ENCODE results near the gene ARL2BP.
"Not testable (repeated sequence)": the region's sequence is repeated elsewhere in the genome, so short reads cannot be mapped to it uniquely, and the experiment has no call there.

The ARL2BP gene

DNA sequence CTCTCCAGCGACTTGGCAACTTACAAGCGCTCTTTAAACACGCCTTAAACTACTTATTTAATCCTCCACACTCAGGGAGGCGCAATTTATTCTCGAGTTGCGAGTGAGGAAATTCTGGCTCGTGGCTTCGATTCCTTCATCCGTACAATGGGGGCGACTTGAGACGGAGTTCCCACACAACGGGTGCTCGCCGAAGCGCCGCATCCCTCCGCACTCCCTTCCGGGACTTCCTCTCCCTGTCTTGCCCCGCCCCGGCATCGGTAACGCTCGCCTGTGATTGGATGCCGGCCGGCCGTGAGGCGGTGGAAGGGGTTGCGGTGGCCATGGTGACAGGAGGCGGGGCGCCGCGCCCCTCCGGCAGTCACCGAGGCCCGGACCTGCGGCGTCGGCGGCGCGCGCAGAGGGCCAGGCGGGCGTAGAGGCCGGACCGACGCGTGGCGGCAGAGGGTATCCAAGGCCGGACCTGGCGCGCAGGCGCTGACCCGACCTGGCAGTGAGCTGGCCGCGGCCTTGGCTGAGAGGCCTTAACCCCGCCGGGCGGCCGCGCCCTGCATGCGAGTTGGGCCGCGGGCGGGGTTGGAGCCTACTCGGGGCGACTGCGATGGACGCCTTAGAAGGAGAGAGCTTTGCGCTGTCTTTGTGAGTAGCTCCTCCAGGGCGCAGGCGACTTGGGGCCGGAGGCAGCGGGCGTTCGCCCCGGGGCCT lies at the start of gene ARL2BP:
ARL2BP (plus strand) TSS at position 493 of the 705 bp plus-strand sequence; CDS start at position 602, 109 bp downstream.
- peak; percentile 95 for DNase-seq (ENCODE audit: low read depth)

DNA sequence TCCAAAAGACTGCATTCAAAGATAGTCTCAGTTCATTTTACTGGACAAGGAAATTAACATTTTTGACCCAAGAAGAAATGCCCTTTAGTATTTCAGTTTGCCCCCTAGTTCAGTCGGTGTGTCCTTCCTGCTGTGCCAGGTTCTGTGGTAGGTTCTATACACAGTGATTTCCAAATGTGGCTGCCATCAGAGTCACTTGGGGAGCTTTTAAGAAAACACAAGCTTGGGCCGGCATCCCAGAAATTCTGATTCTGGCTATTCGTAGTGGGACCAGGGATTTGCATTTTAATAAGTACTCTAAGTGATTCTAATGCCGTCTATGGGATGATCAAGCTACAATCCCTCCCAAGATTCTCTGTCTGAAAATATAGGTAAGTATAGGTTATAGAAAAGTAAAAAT lies 48.8 kb upstream of the ARL2BP start:
- DNase-seq (ENCODE audit: low read depth) = no peak

GRCh38 chr16:57196753-57197152 lies 48.3 kb upstream of the ARL2BP start:
- DNase-seq (ENCODE audit: low read depth) = no peak

- not testable (repeated sequence) for DNase-seq (ENCODE audit: low read depth)
Measured at GRCh38 chr16:57200321-57200720, 44.7 kb upstream of the ARL2BP start.

DNA sequence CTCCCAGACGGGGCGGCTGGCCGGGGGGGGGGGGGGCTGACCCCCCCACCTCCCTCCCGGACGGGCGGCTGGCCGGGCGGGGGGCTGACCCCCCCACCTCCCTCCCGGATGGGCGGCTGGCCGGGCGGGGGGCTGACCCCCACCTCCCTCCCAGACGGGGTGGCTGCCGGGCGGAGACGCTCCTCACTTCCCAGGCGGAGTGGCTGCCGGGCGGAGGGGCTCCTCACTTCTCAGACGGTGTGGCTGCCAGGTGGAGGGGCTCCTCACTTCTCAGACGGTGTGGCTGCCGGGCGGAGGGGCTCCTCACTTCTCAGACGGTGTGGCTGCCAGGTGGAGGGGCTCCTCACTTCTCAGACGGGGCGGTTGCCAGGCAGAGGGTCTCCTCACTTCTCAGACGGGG lies 44.1 kb upstream of the ARL2BP start:
- DNase-seq (ENCODE audit: low read depth) = not testable (repeated sequence)

- DNase-seq (ENCODE audit: low read depth) = no peak
Measured at GRCh38 chr16:57202095-57202886, 42.8 kb upstream of the ARL2BP start.

DNA sequence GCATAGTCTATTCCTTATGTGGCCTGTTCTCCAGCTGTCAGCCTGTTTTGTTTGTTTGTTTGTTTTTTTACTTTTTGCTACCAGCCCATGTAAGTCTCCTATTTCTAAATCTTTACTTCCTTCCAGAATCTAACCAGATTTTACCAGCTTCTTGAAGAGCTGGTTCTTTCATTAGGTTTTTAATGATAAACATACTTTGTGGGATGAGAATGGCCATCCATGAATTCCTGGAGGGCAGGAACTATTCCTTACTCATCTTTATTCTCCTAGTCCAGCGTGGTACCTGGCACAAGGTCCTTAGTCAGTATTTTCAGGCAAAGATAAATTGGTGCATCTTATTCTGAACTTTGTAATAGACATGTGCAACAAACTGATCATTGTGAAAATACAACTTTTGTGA lies 41.6 kb upstream of the ARL2BP start:
- no peak for DNase-seq (ENCODE audit: low read depth)

DNA sequence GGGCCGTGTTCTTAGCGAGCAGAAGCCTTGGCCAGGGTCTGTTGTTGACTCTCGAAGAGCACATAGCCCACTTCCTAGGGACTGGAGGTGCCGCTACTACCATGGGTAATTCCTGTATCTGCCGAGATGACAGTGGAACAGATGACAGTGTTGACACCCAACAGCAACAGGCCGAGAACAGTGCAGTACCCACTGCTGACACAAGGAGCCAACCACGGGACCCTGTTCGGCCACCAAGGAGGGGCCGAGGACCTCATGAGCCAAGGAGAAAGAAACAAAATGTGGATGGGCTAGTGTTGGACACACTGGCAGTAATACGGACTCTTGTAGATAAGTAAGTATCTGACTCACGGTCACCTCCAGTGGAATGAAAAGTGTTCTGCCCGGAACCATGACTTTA lies 40.4 kb upstream of the ARL2BP start:
- no peak for DNase-seq (ENCODE audit: low read depth)

DNA sequence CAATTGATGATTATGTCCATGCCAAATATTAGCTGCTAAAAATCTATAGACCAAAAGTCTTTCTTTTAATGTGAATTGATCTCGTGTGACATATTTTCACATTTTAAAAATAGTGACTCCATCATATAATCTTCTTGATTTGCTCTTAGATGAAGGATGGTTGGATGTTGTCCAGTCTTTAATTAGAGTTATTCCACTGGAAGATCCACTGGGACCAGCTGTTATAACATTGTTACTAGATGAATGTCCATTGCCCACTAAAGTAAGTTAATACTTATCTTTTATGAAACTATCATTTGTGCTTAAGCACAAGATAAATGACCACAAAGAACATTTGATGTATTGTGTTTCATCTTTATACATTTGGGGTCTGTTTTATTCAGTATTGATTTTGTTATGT lies 36.1 kb upstream of the ARL2BP start:
- no peak for DNase-seq (ENCODE audit: low read depth)

- no peak for DNase-seq (ENCODE audit: low read depth)
Measured at GRCh38 chr16:57209780-57210179, 35.3 kb upstream of the ARL2BP start.

- DNase-seq (ENCODE audit: low read depth) = no peak
Measured at GRCh38 chr16:57213462-57213861, 31.6 kb upstream of the ARL2BP start.

DNA sequence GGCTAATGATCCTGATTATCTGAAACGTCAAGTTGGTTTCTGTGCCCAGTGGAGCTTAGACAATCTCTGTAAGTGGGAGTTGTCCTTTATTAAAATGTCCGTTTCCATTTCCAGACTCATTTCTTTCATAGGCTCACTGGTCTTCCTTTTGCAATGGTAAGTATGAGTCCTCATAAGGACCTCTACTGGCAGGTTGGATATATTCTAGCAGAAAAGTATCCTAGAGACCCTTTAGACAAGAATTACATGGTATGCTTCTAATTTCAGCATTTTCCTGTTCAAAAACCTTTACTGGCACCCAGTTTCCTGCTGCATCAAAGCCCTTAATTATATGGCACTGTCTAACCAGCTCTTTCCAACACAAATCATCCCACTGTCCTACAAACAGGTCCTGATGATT lies 28.1 kb upstream of the ARL2BP start:
- no peak for DNase-seq (ENCODE audit: low read depth)

- no peak for DNase-seq (ENCODE audit: low read depth)
Measured at GRCh38 chr16:57223057-57223456, 22.0 kb upstream of the ARL2BP start.

- no peak for DNase-seq (ENCODE audit: low read depth)
Measured at GRCh38 chr16:57224651-57225335, 20.3 kb upstream of the ARL2BP start.

DNA sequence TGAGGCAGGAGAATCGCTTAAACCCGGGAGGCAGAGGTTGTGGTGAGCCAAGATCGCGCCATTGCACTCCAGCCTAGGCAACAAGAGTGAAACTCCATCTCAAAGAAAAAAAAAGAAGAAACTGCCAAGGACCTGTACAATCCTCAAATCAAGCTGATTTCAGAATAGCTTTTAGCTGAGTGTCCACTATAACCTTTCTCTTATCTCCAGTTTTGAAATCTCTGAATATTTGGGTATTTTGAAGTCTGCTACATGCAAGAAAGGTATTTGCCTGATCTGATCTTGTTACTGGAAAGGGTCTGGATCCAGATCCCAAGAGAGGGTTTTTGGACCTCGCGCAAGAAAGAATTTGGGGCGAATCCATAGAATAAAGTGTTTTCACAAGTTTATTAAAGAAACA lies 19.1 kb upstream of the ARL2BP start:
- no peak for DNase-seq (ENCODE audit: low read depth)

GRCh38 chr16:57226701-57227621 lies 18.1 kb upstream of the ARL2BP start:
- DNase-seq (ENCODE audit: low read depth) = no peak

GRCh38 chr16:57229079-57229478 lies 16.0 kb upstream of the ARL2BP start:
- no peak for DNase-seq (ENCODE audit: low read depth)

GRCh38 chr16:57231821-57232350 lies 13.2 kb upstream of the ARL2BP start:
- DNase-seq (ENCODE audit: low read depth) = no peak

DNA sequence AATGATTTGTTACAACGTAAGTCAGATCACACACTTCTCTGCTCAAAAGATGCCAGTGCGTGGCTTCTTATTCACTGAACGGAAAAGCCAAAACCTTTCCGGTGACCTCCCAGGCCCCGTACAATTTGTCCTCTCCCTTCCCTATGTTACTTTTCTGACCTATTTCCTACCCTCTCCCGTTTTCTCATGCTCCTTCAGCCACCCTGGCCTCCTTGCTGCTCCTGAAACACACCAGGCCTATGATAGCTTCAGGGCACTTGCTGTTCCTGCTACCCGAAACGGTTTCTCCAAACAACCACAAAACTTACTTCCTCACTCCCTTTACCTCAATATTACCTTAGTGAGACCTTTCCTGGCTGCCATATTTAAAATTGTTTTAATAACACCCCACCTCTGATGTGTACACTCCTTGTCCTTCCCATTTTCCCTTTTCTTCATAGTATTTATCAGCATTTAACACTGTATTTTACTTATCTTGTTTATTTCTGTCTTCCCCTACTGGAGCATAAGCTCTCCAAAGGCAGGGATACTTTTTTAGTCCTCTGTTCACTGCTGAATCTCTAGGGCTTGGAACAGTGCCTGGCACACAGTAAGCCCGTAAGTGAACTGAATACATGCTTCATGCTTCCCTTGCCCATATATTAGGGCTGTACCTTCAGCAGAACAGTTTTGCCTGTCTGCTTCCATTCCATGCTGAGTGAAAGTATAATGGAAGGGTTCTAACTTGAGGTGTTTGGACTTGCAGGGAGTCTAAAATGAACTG lies 10.9 kb upstream of the ARL2BP start:
- no peak for DNase-seq (ENCODE audit: low read depth)

- no peak for DNase-seq (ENCODE audit: low read depth)
Measured at GRCh38 chr16:57234707-57235092, 10.4 kb upstream of the ARL2BP start.

Measured in stimulated activated CD8-positive, alpha-beta memory T cell treated with anti-CD3 and anti-CD28 coated beads, Interleukin-7, amount 100 ng/mL, for 24 hours (primary cell).